GM15510 (cell line): ENCODE measurements around the gene SLC25A5.

Experiments
- POLR2A ChIP-seq: IDR thresholded peaks from 3 replicates; pipeline ENCODE4 v1.6.1; 2011; ENCODE audit warnings: borderline replicate concordance; ENCODE audit not compliant: insufficient read length; ENCODE audit errors: extremely low read depth

SLC25A5 gene

DNA sequence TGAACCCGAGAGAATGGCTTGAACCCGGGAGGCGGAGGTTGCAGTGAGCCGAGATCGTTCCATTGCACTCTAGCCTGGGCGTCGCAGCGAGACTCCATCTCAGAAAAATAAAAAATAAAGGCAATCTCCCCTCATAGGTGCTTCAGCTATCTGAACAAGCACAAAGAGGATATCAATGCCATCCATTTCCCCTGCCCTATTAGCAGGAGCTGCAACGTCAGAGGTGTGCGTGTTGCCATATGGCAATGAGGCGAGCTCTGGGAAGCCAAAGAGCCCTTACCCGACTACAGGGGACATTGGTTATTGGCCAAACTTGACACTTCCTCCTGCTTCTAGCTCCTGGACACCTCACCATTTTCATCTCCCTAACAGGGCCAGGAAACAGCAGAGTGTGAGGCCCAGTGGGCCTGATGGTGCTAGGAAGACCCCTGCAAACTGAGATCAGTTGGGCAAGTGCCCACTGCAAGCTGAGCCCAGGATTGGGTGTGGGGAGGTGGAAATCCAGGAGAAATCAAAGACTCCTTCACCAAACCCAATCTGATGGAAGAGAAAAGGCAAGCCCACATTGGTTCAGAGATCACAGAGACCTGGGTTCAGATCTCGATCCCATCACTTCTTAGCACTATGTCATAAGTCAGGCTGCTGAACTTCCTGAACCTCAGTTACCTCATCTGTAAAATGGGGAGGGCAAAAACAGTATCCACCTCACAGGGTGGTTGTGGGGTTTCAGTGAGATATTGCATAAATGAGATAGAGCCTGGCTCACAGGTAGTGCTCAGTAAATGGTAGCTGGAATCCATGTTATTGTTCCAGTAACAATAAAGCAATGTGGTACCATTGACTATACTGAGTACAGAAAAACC is 21.2 kb downstream of the SLC25A5 start:
- no peak for TF ChIP-seq POLR2A

DNA sequence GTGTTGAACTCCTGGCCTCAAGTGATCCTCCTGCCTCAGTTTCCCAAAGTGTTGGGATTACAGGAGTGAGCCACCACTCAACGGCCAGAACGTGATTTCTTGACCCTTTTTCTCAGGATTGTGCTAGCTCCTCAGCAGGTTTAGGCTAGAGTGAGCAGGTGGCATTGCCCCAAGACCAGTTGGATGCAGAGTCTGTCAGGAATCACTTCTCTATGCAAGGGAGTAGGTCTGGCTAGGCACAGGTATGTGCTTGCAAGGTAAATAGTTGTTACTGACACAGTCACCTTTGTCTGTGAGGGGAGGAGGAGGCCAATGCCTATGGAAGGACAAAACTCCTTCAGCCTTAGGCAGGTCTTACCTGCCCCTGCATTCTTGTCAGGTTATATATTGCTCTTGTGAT is 24.2 kb downstream of the SLC25A5 start:
- TF ChIP-seq POLR2A, result no peak

DNA sequence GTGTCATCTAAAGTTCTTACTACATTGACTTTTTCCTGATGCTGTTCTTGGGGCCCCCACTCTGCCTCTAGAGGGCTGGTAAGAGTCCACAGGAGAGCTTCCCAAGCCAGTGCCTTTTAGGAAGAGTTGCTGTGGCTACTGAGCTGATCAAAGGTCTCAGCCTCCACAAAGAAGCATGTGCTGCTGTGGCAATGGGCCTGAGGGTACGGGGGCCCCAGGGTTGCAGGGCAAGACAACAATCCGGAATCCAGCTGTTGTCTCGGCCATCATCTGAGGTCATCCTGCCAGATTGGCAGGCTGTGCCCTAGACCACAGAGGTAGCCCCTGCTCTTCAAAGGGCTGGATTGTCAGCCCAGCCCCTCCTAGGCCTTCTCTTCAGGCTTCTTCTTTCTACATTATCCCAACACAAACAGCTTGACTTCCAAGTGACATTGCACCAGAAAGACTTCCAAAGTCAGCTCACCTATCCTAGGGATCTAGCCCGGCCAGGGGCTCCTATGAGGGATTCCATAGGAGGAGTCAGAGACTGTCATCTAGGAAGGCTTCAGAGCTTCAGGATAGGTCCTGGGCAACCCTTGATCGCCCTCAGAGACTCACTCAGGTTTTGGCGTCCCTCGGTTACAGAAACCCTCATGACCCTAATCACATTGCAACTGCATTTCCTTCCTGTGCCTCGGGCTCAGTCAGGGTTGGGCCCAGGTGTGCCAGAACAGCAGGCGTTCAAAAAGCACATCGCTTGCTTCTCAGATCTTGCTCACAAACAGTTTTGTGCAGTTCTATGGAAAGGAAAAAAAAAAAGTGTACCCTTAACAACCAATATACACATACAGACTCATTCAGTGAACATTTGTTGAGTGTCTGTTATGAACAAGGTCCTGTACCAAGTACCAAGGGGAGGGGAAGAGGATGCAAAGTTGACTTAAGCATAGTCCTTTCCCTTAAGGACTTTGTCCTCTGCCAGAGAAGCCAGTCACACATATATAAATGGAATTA is 27.8 kb downstream of the SLC25A5 start:
- TF ChIP-seq POLR2A, result no peak

DNA sequence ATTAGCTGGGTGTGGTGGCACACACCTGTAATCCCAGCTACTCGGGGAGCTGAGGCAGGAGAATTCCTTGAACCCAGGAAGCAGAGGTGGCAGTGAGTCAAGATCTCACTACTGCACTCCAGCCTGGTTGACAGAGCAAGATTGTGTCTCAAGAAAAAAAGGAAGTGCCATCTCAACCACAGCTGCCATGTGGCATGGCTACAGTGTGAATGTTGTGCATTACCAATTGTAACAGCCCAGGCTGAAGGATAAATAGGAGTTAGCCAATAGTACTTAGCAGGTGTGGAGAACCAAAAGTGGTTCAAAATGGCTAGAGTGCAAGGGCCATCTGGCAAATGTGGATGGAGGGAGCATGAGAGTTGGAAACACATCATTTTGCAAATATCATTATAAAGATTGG is 28.9 kb downstream of the SLC25A5 start:
- TF ChIP-seq POLR2A, result no peak

DNA sequence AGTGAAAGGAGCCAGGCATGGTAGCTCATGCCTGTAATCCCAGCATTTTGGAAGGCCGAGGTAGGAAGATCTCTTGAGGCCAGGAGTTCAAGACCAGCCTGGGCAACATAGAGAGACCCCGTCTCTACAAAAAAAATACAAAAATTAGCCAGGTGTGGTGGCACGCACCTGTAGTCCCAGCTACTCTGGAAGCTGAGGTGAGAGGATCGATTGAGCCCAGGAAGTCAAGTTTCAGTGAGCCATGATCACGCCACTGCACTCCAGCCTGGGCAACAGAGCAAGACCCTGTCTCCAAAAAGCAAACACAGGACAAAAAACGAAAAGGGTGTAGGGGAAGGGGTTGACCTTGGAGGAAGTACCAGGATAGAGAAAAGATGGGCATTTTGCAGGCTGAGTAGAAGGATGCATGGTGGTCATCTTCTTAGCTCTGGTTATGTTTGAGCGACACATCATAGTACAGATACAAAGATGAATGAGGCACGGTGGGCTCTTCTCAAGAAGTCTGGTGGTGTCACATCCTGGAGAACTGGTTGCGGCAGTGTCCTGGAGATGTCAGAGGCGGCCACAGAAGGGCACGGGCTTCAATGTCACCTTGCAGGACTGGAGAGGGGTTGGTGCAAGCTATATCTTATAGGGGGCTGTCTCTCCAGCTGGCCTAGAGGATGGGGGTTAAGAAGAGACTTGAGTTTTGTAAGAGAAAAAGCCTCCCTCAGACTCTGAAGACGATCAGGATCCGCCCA is 32.0 kb downstream of the SLC25A5 start:
- no peak for TF ChIP-seq POLR2A

DNA sequence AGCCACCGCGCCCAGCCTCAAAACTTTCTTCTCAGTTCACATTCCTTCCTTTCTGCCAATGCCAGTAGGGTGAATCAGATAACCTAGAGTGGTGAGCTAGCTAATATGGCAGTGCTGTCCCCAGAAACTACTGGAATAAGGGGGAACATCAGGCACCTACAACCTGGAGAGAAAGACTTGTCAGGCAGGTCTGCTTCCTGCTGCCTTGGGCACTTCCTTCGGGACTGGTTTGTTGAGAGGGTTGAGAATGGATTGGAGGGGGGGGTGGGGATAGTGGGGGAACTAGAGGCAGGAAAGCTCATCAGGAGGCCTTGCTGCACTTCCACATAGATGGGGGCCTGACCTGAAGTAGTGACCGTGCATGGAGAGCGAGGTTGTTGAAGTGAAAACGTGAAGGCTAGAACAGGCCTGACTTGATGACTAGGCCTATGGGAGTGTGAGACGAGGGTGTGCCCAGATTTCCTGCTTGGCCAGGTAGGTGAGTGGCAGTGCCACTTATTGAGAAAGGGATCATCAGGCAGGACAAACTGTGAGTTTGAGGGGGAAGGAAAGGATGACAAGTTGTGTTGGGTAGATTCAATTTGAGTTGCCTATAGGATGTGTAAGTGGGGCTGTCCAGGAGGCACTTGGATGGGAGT is 33.4 kb downstream of the SLC25A5 start:
- no peak for TF ChIP-seq POLR2A

DNA sequence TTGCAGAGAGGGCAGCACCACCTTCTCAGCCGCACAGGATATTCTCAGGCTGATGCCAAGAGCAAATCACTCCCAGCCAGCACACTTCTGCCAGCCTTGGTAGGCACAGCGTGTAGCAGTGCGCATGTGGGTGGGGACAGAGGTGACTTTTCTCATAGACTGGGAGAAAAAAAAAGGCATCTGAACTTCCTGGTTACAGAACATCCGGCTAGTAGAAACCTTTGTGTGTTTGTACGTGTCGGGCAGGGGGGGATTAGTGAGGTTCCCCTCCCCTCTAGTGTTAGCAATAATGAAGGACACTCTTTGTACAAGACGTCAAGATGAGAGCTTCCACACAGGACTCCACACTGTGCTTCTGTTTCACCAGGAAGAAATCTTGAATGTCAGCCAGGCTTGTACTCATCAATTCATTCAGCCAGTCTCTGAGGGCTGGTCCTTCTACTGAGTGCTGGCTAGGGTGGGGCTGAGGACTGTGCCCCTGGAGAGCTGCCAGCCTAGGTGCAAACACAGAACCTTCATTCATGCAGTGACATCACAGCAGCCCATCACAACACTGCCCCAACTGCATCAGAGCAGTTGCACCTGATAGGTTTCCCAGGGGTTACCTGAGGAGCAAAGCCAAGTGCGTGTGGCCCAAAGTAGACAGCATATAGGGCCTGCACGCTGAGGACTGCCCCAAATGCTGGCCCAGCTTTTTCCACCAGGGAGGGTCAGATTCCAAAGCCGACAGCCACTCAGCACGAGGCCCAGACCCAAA is 34.7 kb downstream of the SLC25A5 start:
- no peak for TF ChIP-seq POLR2A

DNA sequence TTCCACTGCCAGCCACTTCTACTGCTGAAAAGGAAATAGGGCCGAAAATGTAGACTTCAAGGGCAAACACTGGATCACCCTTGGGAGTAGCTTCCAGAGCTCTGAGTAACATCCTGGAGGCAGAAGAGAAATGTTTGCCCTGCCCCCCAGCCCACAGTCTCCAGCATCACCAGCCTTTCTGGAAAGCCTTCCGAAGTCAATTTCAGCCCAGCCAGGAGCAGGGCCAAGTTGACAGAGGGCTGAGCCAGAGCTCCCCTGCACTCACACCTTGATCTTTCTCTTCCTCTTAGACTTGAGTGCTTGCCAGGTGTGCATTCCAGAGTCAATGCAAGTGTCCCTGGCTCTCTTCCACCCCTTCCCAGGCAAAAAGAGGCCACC is 35.2 kb downstream of the SLC25A5 start:
- TF ChIP-seq POLR2A, result no peak

DNA sequence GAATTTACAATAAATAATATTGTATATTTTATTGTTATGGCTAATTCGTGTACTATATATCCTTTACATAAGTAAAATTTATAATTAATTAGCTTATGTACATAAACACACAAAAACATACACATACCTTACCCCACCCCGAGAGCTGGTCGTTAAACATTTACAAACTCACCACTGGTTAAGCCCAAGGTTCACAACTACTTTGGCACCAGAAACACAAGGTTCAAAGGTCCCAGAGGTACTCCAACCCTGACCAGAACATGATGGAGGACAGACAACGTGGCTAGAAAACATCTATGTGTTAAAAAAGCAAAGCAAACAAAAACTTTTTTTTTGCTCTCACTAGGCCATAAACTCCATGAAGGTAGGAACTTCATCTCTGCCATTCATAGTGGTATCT is 37.7 kb downstream of the SLC25A5 start:
- no peak for TF ChIP-seq POLR2A

DNA sequence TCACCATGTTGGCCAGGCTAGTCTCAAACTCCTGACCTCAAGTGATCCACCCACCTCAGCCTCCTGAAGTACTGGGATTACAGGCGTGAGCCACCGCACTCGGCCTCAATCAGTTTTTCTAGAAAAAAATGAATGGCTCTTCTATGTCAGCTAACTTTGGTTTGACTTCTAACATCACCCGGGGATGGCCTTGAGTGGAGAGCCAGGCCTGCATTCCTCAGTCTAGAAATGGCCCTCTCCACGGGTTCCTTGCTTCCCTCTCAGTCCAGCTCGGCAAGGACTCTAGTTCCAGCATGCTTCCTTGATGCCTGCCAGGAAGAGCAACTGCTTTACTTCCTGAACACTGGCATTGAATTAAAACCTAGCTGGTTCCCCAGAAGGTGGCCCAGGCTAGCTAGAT is 39.0 kb downstream of the SLC25A5 start:
- TF ChIP-seq POLR2A, result no peak

DNA sequence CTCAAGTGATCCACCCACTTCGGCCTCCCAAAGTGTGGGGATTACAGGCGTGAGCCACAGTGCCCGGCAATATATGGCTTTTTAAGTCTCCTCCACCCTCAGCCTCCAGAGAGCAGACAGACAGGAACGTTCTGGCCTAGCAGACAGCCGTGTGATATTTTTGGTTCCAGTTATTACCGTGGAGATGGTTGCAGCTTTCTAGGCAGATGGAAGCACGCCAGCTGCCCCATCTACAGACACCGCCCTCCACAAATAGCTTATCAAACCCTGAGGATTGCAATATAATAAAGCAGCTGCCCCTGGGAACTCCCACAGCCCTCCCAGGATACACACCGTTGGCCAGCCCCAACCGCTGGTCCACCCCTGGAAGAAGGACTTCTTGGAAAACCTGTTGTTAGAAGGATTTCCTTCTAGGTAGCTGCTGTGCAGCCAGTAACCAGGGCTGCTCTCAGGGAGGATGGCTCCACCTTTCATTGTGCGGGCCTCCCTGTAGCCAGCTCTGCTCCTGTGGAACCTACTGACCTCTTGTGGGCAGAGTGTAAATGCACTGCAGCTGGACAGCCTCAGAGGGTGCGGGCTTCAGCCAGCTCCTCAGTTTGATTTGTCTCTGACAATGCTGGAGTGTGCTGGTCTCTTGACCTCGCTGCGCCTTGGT is 44.0 kb downstream of the SLC25A5 start:
- TF ChIP-seq POLR2A, result no peak

DNA sequence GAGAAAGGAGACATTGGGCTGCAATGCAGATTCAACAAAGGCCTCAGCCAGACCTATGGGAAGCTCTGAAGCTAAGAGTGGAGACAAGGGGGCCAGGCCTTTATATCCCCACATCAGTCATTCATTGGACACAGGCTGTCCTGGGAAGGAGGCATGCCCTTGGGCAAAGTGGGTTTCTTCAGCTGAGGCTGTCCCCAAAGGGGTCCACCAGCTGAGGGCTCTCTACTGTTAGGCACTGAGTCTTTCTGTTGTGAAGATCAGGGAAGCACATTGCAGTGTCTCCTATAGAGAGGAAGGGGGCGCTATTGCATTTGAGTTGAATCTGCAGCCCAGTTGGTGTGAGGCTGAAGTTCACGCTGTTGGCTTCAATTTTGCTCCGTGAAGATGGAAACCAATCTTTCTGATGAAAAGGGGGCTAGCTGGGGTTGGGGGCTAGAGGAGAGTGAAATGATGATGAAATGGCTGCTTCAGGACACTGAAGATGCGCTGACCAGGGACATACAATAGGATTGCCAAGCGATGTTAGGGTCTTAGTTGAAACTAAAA is 48.0 kb downstream of the SLC25A5 start:
- no peak for TF ChIP-seq POLR2A

DNA sequence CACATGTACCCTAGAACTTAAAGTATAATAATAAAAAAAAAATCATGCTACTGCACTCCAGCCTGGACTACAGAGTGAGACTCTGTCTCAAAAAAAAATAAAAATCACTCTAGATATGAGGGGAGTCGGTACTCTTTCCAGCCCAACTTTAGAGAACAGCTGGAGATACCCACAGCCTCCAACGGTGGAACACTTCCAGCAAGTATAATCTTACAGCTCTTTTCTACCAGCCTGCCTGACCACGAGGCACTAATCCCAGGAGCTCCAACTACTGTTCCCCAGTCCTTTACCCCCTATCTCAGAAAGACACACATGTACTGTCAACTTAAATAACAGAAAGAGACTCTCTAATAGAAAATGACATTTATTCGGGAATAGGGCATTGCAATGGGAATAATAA is 50.1 kb downstream of the SLC25A5 start:
- TF ChIP-seq POLR2A, result no peak
